ENCODE measurements around the gene ADD2.

ADD2 gene

GRCh38 chr2:70723286-70723885 is 44.6 kb downstream of the ADD2 start:
- DNase-seq (ENCODE audit: low read depth in 2 of 2), result no peak

- DNase-seq (ENCODE audit: low read depth in 2 of 2), result no peak
Observed at GRCh38 chr2:70720124-70720523, 47.9 kb downstream of the ADD2 start.

- DNase-seq (ENCODE audit: low read depth in 2 of 2), result no peak
Observed at GRCh38 chr2:70719231-70719630, 48.8 kb downstream of the ADD2 start.

GRCh38 chr2:70718736-70719135 is 49.3 kb downstream of the ADD2 start:
- no peak for DNase-seq (ENCODE audit: low read depth in 2 of 2)

GRCh38 chr2:70718241-70718640 is 49.8 kb downstream of the ADD2 start:
- DNase-seq (ENCODE audit: low read depth in 2 of 2), result no peak

- no peak for DNase-seq (ENCODE audit: low read depth in 2 of 2)
Observed at GRCh38 chr2:70717431-70718038, 50.5 kb downstream of the ADD2 start.

GRCh38 chr2:70716951-70717350 is 51.0 kb downstream of the ADD2 start:
- no peak for DNase-seq (ENCODE audit: low read depth in 2 of 2)

- DNase-seq (ENCODE audit: low read depth in 2 of 2), result no peak
Observed at GRCh38 chr2:70716131-70716743, 51.8 kb downstream of the ADD2 start.

GRCh38 chr2:70715071-70715985 is 52.7 kb downstream of the ADD2 start:
- no peak for DNase-seq (ENCODE audit: low read depth in 2 of 2)

GRCh38 chr2:70714141-70714905 is 53.7 kb downstream of the ADD2 start:
- DNase-seq (ENCODE audit: low read depth in 2 of 2), result no peak

GRCh38 chr2:70712916-70713315 is 55.1 kb downstream of the ADD2 start:
- DNase-seq (ENCODE audit: low read depth in 2 of 2), result no peak

GRCh38 chr2:70711191-70711590 is 56.8 kb downstream of the ADD2 start:
- DNase-seq (ENCODE audit: low read depth in 2 of 2), result no peak

- DNase-seq (ENCODE audit: low read depth in 2 of 2), result no peak
Observed at GRCh38 chr2:70710038-70710690, 57.8 kb downstream of the ADD2 start.

GRCh38 chr2:70709275-70710037 is 58.5 kb downstream of the ADD2 start:
- DNase-seq (ENCODE audit: low read depth in 2 of 2), result peak; percentile 38 to 44

GRCh38 chr2:70708376-70709199 is 59.4 kb downstream of the ADD2 start:
- peak in 1 of 2 experiments; percentile 9 for DNase-seq (ENCODE audit: low read depth in 2 of 2)

GRCh38 chr2:70707706-70708105 is 60.3 kb downstream of the ADD2 start:
- DNase-seq (ENCODE audit: low read depth in 2 of 2), result no peak

- no peak for DNase-seq (ENCODE audit: low read depth in 2 of 2)
Observed at GRCh38 chr2:70706026-70706795, 61.8 kb downstream of the ADD2 start.

- no peak for DNase-seq (ENCODE audit: low read depth in 2 of 2)
Observed at GRCh38 chr2:70705160-70705850, 62.7 kb downstream of the ADD2 start.

Measured in fibroblast of skin of left quadriceps (primary cell).